GM12801 (cell line): ENCODE results near the gene ATP13A4.

Experiments
- TF ChIP-seq, protein P1 (sequence below): IDR thresholded peaks from one replicate; pipeline ENCODE4 v1.5.1; 2011; ENCODE audit warnings: control low read depth; ENCODE audit not compliant: insufficient read length; ENCODE audit errors: extremely low read depth

Gene ATP13A4

GRCh38 chr3:193457526-193457925 lies 97.2 kb downstream of the ATP13A4 start:
- TF ChIP-seq, protein P1, sequence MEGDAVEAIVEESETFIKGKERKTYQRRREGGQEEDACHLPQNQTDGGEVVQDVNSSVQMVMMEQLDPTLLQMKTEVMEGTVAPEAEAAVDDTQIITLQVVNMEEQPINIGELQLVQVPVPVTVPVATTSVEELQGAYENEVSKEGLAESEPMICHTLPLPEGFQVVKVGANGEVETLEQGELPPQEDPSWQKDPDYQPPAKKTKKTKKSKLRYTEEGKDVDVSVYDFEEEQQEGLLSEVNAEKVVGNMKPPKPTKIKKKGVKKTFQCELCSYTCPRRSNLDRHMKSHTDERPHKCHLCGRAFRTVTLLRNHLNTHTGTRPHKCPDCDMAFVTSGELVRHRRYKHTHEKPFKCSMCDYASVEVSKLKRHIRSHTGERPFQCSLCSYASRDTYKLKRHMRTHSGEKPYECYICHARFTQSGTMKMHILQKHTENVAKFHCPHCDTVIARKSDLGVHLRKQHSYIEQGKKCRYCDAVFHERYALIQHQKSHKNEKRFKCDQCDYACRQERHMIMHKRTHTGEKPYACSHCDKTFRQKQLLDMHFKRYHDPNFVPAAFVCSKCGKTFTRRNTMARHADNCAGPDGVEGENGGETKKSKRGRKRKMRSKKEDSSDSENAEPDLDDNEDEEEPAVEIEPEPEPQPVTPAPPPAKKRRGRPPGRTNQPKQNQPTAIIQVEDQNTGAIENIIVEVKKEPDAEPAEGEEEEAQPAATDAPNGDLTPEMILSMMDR = no peak

GRCh38 chr3:193452338-193452737 lies 102.4 kb downstream of the ATP13A4 start:
- TF ChIP-seq, protein P1 = no peak

DNA sequence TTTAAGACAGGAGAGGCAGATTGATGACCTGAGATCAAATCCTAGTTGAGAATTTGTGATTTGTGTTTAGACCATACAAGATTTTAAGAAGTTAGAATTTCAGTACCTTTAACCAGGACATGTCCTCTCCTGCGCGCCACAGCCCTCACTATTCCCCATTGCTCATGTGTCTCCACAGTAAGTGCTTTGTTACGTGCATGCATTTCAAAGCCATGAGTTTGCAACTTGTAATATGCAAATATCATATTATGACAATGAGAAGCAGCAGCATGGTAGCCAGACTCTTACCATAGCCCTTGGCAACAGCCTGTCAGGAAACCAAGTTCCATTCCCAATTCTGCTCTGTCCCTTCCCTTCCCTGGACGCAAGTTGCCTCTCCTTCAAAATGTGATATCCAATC lies 102.8 kb downstream of the ATP13A4 start:
- TF ChIP-seq, protein P1 = no peak

DNA sequence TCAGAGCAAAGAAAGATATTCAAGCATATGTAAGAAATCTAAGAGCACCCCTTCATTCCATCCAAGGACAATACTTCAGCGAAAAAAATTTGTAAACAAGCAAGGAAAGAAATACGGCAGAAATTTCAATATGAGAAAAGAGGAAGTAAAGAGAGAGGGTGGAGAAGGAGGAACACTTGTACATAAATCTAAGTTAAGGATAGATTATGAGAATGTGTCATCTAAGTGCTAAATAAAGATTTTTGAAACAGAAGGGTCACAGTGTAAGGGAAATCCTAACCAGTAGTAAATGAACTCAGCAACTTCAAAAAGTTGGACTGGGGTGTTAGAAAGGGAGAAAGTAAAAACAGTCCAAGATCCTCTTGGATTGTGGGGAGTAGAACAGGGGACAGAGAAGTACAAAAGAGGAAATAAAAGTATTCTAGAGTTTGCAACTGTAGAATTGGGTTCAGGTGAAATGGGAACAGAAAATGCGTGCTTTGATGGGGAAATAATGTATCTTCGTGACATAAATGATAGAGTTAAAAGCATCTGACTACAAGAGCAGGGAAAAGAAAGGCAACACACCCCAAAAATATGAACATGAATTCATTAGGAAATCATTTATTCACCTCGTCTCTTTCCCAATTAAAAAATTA lies 107.6 kb downstream of the ATP13A4 start:
- TF ChIP-seq, protein P1 = no peak

DNA sequence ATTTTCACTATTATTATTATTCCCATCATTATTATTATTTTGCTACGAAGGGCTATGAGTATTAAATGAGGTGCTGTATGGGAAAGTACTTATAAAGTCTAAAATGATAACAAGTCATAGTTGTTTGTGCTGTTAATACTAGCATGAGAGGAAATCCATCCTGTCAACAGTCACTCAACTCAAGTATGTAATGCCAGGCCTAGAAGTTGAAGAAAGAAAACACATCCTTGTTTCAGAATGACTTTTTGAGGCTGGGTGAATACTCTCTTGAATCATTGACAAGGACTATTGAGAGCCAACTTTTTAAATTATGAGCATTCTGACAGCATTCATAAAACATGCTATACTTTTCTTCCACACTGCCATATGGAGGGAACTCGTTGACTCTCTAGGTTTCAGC lies 115.3 kb downstream of the ATP13A4 start:
- TF ChIP-seq, protein P1 = no peak

- TF ChIP-seq, protein P1 = no peak
These were observed 135.9 kb downstream of the ATP13A4 start for GRCh38 chr3:193418576-193419373.

- TF ChIP-seq, protein P1 = no peak
These were observed 138.1 kb downstream of the ATP13A4 start for GRCh38 chr3:193416629-193417028.
